CD4-positive, alpha-beta T cell (primary cell): Measurements from ENCODE around the gene EDRF1. TPM values are rescaled to one million over a fixed set of nuclear protein-coding genes. Genes with fewer than 3 reads are reported as not detected.

Experiments
- ATAC-seq: fragments of 200-7000 bp; cut with Tn5 transposase; one replicate; pipeline ENCODE4 v1.10.0; 2022; ENCODE audit warnings: mild to moderate bottlenecking; ENCODE audit not compliant: poor library complexity
- CTCF ChIA-PET: fragments of 350-600 bp; sonication (Branson Sonifier 250); formaldehyde crosslinking; loops from one replicate; lab custom pipeline; 2021; ENCODE audit warnings: antibody characterized with exemption, inconsistent platforms; lab: Charles Lee
- POLR2A ChIA-PET: fragments of 350-600 bp; sonication (Branson Sonifier 250); formaldehyde crosslinking; loops from one replicate; lab custom pipeline; 2021; ENCODE audit warnings: antibody characterized with exemption, inconsistent platforms; lab: Charles Lee
- DNase-seq, 14 experiments: peaks; one replicate each; pipeline ENCODE4 v3.0.0-alpha.2; 2013 to 2020; ENCODE audit warnings: mixed read lengths in 2 of 14
- H3K27ac ChIP-seq, 2 donors: one replicate each; pipeline versions ENCODE4 v1.5.1 to v1.7.0; 2013; ENCODE audit warnings: low read length in 2 of 2, low read depth in 1 of 2, mild to moderate bottlenecking in 1 of 2
- H3K27me3 ChIP-seq, 2 experiments: 1 replicate in 1 of 2; 2 replicates in 1 of 2; pipeline versions ENCODE4 v1.6.1 to v1.7.0; 2013; ENCODE audit warnings: low read length in 2 of 2, control low read depth in 1 of 2, mild to moderate bottlenecking in 1 of 2, moderate library complexity in 1 of 2; ENCODE audit not compliant: insufficient read depth in 2 of 2, control insufficient read depth in 1 of 2
- H3K36me3 ChIP-seq: one replicate; pipeline ENCODE4 v1.6.1; 2013; ENCODE audit warnings: low read length, control low read depth; ENCODE audit not compliant: insufficient read depth
- H3K4me1 ChIP-seq: one replicate; pipeline ENCODE4 v1.6.1; 2013; ENCODE audit warnings: low read length, control low read depth; ENCODE audit not compliant: insufficient read depth
- H3K4me3 ChIP-seq: one replicate; pipeline ENCODE4 v1.5.1; 2013; ENCODE audit warnings: mild to moderate bottlenecking, low read length, moderate library complexity
- H3K9me3 ChIP-seq, 2 experiments: 1 replicate in 1 of 2; 2 replicates in 1 of 2; pipeline versions ENCODE4 v1.6.1 to v1.7.0; 2013; ENCODE audit warnings: low read length in 2 of 2, mild to moderate bottlenecking in 2 of 2, control low read depth in 1 of 2, moderate library complexity in 1 of 2; ENCODE audit not compliant: control insufficient read depth in 1 of 2, insufficient read depth in 1 of 2
- H3K27ac Mint-ChIP-seq: one replicate; pipeline ENCODE4 v1.8.0; 2020; ENCODE audit warnings: mixed read lengths
- H3K27me3 Mint-ChIP-seq: one replicate; pipeline ENCODE4 v1.8.0; 2021; ENCODE audit warnings: mixed read lengths
- H3K36me3 Mint-ChIP-seq: one replicate; pipeline ENCODE4 v1.8.0; 2021; ENCODE audit warnings: low read depth, mixed read lengths
- H3K4me1 Mint-ChIP-seq: one replicate; pipeline ENCODE4 v1.8.0; 2021; ENCODE audit warnings: low read depth, mixed read lengths
- H3K4me3 Mint-ChIP-seq: one replicate; pipeline ENCODE4 v1.8.0; 2020; ENCODE audit warnings: mild to moderate bottlenecking, mixed read lengths
- H3K9me3 Mint-ChIP-seq: one replicate; pipeline ENCODE4 v1.8.0; 2020; ENCODE audit warnings: mixed read lengths
- CTCF ChIP-seq: fragments of 200-600 bp; IDR thresholded peaks from one replicate; pipeline ENCODE4 v1.8.0; 2022; ENCODE audit warnings: antibody characterized with exemption, mild to moderate bottlenecking
- intact Hi-C, 2 experiments: fragments of 100-400 bp; cut with DNase I in 1 of 2; cut with micrococcal nuclease in 1 of 2; formaldehyde crosslinking; loops; one replicate each; pipeline versions ENCODE4 v1.15.1 to v1.9.0; 2023 to 2025; cut with DNase I, micrococcal nuclease
- total RNA-seq, 174 experiments: library from RNA in 2 of 174; stranded (reverse) in 2 of 174; gene quantifications; one replicate each; pipeline ENCODE4 v1.2.3 and lab custom pipeline; 2021 to 2026

The EDRF1 gene
- total RNA-seq, 2 experiments from 2014 or later, result 39.0 to 39.8 TPM

GRCh38 chr10:125707541-125708468 lies 11.7 kb upstream of the EDRF1 start:
- Histone ChIP-seq H3K4me1 (no peaks in the 10 kb centered on the region), H3K27me3 (peaks cover 0 to 8% of the 10 kb centered on the region in 2 experiments), H3K36me3 (no peaks in the 10 kb centered on the region), H3K27ac (no peak overlapping the region), H3K4me3 (no peak overlapping the region), H3K9me3 (peaks cover 11 to 23% of the 10 kb centered on the region in 2 experiments)
- no peak for ATAC-seq
- no peak for TF ChIP-seq CTCF
- Mint-ChIP-seq H3K27ac (no peak overlapping the region), H3K36me3 (peaks cover 4% of the 10 kb centered on the region), H3K9me3 (peaks cover 8% of the 10 kb centered on the region), H3K4me3 (no peak overlapping the region), H3K4me1 (no peaks in the 10 kb centered on the region), H3K27me3 (peaks cover 5% of the 10 kb centered on the region)
- intact Hi-C loops, result no loop called here
- no peak for DNase-seq
- ChIA-PET CTCF (no interaction called here), POLR2A (no interaction called here)

- Mint-ChIP-seq H3K36me3 (peaks cover 5% of the 10 kb centered on the region), H3K4me1 (no peaks in the 10 kb centered on the region), H3K27ac (no peak overlapping the region), H3K27me3 (peaks cover 5% of the 10 kb centered on the region), H3K9me3 (peaks cover 13% of the 10 kb centered on the region), H3K4me3 (no peak overlapping the region)
- H3K36me3 ChIP-seq, result no peaks in the 10 kb centered on the region
- peaks cover 19 to 34% of the 10 kb centered on the region in 2 experiments for H3K9me3 ChIP-seq
- H3K27me3 ChIP-seq, result peaks cover 0 to 9% of the 10 kb centered on the region in 2 experiments
- ChIA-PET POLR2A (no interaction called here), CTCF (no interaction called here)
- no peak overlapping the region for H3K27ac ChIP-seq
- intact Hi-C loops, result no loop called here
- no peak for DNase-seq
- no peak for ATAC-seq
- H3K4me1 ChIP-seq, result no peaks in the 10 kb centered on the region
- TF ChIP-seq CTCF, result no peak
- H3K4me3 ChIP-seq, result no peak overlapping the region
These were observed 10.5 kb upstream of the EDRF1 start for GRCh38 chr10:125708971-125709503.

GRCh38 chr10:125709553-125710474 lies 9.7 kb upstream of the EDRF1 start:
- Mint-ChIP-seq H3K4me3 (no peak overlapping the region), H3K27ac (no peak overlapping the region), H3K9me3 (peaks cover 15% of the 10 kb centered on the region), H3K36me3 (peaks cover 7% of the 10 kb centered on the region), H3K27me3 (peaks cover 5% of the 10 kb centered on the region), H3K4me1 (no peaks in the 10 kb centered on the region)
- DNase-seq, result no peak
- Histone ChIP-seq H3K4me3 (no peak overlapping the region), H3K27ac (no peak overlapping the region), H3K4me1 (no peaks in the 10 kb centered on the region), H3K36me3 (no peaks in the 10 kb centered on the region), H3K27me3 (peaks cover 0 to 10% of the 10 kb centered on the region in 2 experiments), H3K9me3 (peaks cover 21 to 36% of the 10 kb centered on the region in 2 experiments)
- intact Hi-C loops, result loop anchor here in 1 of 2 experiments (10.0 kb wide), 1 partner anchor 115 kb away; the partner anchor contains the start of genes BCCIP and UROS
- ATAC-seq, result no peak
- CTCF ChIA-PET, result no interaction called here
- TF ChIP-seq CTCF, result no peak
- POLR2A ChIA-PET, result no interaction called here
